ENCODE measurements around the gene TBC1D9.

TBC1D9 gene

GRCh38 chr4:140693562-140693961 is 62.6 kb downstream of the TBC1D9 start:
- no peak for DNase-seq

DNA sequence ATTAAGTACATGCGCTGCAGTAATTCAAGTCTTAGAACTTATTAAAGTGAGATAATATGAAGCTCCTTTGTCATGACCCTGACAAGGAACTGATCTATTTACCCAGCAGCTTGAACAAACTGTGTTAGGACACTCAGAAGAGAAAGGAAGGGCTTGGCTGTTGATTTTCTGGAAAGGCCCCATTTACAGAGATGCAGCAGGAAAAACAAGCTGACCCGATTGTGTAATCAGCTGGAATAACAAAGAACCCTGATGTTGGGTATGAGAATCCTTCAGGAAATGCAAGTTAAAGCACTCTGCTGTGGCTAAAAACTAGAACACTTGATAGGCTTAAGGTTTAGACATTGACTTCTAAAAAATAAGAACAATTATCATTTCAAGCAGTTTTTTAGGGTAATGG is 64.8 kb downstream of the TBC1D9 start:
- no peak overlapping the region for H3K27ac ChIP-seq (ENCODE audit: low read length)
- no peak overlapping the region for H3K4me3 ChIP-seq (ENCODE audit: low read length)
- H3K4me1 ChIP-seq (ENCODE audit: low read length): no peaks in the 10 kb centered on the region
- no peaks in the 10 kb centered on the region for H3K27me3 ChIP-seq (replicated peaks; ENCODE audit: insufficient read depth, low read length)
- no peaks in the 10 kb centered on the region for H3K79me2 ChIP-seq (ENCODE audit: low read length)
- H3K9me2 ChIP-seq (replicated peaks; ENCODE audit: insufficient read depth, low read length): no peaks in the 10 kb centered on the region
- no peak overlapping the region for H2AFZ ChIP-seq (ENCODE audit: low read length)
- H3K36me3 ChIP-seq (replicated peaks; ENCODE audit: insufficient read depth, low read length): no peaks in the 10 kb centered on the region
- no peak for DNase-seq
- no peaks in the 10 kb centered on the region for H4K20me1 ChIP-seq (ENCODE audit: insufficient read depth, low read length)
- H3F3A ChIP-seq (ENCODE audit: insufficient read depth, low read length): no peaks in the 10 kb centered on the region
- no peak overlapping the region for H3K9ac ChIP-seq (ENCODE audit: low read length)
- TF ChIP-seq, protein P1, sequence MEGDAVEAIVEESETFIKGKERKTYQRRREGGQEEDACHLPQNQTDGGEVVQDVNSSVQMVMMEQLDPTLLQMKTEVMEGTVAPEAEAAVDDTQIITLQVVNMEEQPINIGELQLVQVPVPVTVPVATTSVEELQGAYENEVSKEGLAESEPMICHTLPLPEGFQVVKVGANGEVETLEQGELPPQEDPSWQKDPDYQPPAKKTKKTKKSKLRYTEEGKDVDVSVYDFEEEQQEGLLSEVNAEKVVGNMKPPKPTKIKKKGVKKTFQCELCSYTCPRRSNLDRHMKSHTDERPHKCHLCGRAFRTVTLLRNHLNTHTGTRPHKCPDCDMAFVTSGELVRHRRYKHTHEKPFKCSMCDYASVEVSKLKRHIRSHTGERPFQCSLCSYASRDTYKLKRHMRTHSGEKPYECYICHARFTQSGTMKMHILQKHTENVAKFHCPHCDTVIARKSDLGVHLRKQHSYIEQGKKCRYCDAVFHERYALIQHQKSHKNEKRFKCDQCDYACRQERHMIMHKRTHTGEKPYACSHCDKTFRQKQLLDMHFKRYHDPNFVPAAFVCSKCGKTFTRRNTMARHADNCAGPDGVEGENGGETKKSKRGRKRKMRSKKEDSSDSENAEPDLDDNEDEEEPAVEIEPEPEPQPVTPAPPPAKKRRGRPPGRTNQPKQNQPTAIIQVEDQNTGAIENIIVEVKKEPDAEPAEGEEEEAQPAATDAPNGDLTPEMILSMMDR (IDR thresholded peaks at IDR 0.05; ENCODE audit: low read length): no peak
- TF ChIP-seq EZH2 (optimal IDR thresholded peaks at IDR 0.05; ENCODE audit: low read depth, low read length): no peak
- TF ChIP-seq EZH2phosphoT487 (IDR thresholded peaks at IDR 0.05; ENCODE audit: low read length): no peak
- H3K9me3 ChIP-seq (replicated peaks; ENCODE audit: insufficient read depth, low read length): no peaks in the 10 kb centered on the region
- H3K4me2 ChIP-seq (ENCODE audit: low read depth, low read length): no peak overlapping the region

More at GRCh38 chr4:140693562-140693961, 62.6 kb downstream of the TBC1D9 start:
- H3K4me2 ChIP-seq (ENCODE audit: low read depth, low read length): no peak overlapping the region
- H4K20me1 ChIP-seq (ENCODE audit: insufficient read depth, low read length): no peaks in the 10 kb centered on the region
- no peaks in the 10 kb centered on the region for H3K36me3 ChIP-seq (replicated peaks; ENCODE audit: insufficient read depth, low read length)
- H3K27me3 ChIP-seq (replicated peaks; ENCODE audit: insufficient read depth, low read length): no peaks in the 10 kb centered on the region
- H3K9me2 ChIP-seq (replicated peaks; ENCODE audit: insufficient read depth, low read length): no peaks in the 10 kb centered on the region
- no peak overlapping the region for H3K4me3 ChIP-seq (ENCODE audit: low read length)
- H3K27ac ChIP-seq (ENCODE audit: low read length): no peak overlapping the region
- TF ChIP-seq EZH2phosphoT487 (IDR thresholded peaks at IDR 0.05; ENCODE audit: low read length) (no peak), EZH2 (optimal IDR thresholded peaks at IDR 0.05; ENCODE audit: low read depth, low read length) (no peak)
- TF ChIP-seq, protein P1 (IDR thresholded peaks at IDR 0.05; ENCODE audit: low read length): no peak
- H3F3A ChIP-seq (ENCODE audit: insufficient read depth, low read length): no peaks in the 10 kb centered on the region
- H2AFZ ChIP-seq (ENCODE audit: low read length): no peak overlapping the region
- no peak overlapping the region for H3K9ac ChIP-seq (ENCODE audit: low read length)
- no peaks in the 10 kb centered on the region for H3K79me2 ChIP-seq (ENCODE audit: low read length)
- 0 out of 2 replicates have a peak, but pooled peaks cover 7% of the 10 kb centered on the region for H3K4me1 ChIP-seq (ENCODE audit: low read length)
- H3K9me3 ChIP-seq (replicated peaks; ENCODE audit: insufficient read depth, low read length): no peaks in the 10 kb centered on the region

DNA sequence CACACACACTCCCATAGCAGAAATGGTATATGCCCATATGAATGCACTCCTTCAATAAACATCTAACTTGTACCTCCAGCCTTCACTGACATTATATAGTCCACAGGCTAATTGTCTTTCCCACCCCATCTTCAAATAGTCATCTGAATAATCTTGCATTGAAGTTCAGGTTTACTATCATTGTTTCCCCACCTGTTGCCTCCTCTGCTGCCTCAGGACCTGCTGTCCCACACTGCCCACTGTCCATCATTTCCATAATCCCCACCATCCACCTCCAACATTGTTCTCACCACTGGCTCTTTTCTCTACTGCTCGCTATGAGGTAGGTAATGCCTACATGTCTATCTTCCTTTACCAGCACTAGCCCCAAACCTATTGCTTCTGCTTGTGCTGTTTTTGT is 66.1 kb downstream of the TBC1D9 start:
- Histone ChIP-seq H3F3A (ENCODE audit: insufficient read depth, low read length) (no peaks in the 10 kb centered on the region), H2AFZ (ENCODE audit: low read length) (no peak overlapping the region), H3K4me2 (ENCODE audit: low read depth, low read length) (no peak overlapping the region), H3K9ac (ENCODE audit: low read length) (no peak overlapping the region), H3K9me2 (replicated peaks; ENCODE audit: insufficient read depth, low read length) (no peaks in the 10 kb centered on the region), H3K27me3 (replicated peaks; ENCODE audit: insufficient read depth, low read length) (no peaks in the 10 kb centered on the region), H3K36me3 (replicated peaks; ENCODE audit: insufficient read depth, low read length) (no peaks in the 10 kb centered on the region; the same call in 1 of the 2 replicates), H3K9me3 (replicated peaks; ENCODE audit: insufficient read depth, low read length) (no peaks in the 10 kb centered on the region), H4K20me1 (ENCODE audit: insufficient read depth, low read length) (no peaks in the 10 kb centered on the region), H3K27ac (ENCODE audit: low read length) (no peak overlapping the region), H3K4me1 (ENCODE audit: low read length) (no peaks in the 10 kb centered on the region), H3K4me3 (ENCODE audit: low read length) (no peak overlapping the region), H3K79me2 (ENCODE audit: low read length) (no peaks in the 10 kb centered on the region)
- TF ChIP-seq EZH2phosphoT487 (IDR thresholded peaks at IDR 0.05; ENCODE audit: low read length) (no peak), EZH2 (optimal IDR thresholded peaks at IDR 0.05; ENCODE audit: low read depth, low read length) (no peak)
- TF ChIP-seq, protein P1 (IDR thresholded peaks at IDR 0.05; ENCODE audit: low read length): no peak
- no peak for DNase-seq

All from MM.1S (cell line).